KG1 (cell line): Measurements from ENCODE around the gene ZSWIM6.
"Not testable (repeated sequence)": the region's sequence is repeated elsewhere in the genome, so short reads cannot be mapped to it uniquely, and the experiment has no call there.

Source experiments
- DNase-seq: peaks from one replicate; lab custom pipeline; 2025; lab: John Stamatoyannopoulos, UW

Gene ZSWIM6

GRCh38 chr5:61363401-61364114, 31.5 kb downstream of the ZSWIM6 start:
- DNase-seq: no peak

DNA sequence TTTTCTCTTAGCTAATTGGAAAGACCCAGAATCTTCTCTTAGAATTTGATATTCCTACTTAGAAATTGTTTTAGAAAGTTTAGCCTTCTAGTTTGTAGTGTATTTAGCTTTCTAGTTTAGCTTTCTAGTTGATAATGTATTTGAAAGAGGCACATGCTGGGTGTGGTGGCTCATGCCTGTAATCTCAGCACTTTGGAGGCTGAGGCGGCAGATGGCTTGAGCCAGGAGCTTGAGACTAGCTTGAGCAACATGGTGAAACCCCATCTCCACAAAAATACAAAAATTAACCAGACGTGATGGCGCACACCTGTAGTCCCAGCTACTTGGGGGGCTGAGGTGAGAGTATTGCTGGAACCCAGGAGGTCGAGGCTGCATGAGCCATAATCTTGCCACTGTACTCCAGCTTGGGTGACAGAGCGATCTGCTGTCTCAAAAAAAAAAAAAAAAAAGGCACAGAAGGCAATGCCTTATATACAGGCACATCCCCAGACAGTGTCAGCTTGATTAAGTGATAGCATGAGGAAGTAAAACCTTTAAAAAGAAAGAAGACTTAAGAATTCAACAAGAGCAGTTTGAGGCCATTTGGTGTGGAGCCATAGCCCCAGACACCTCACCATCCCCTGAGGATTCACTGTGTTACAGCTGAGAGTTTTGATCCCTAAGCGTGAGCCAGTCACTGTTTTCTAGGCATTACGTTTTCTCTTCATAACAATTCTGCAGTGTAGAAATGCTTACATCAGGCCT, 34.6 kb downstream of the ZSWIM6 start:
- DNase-seq: no peak

DNA sequence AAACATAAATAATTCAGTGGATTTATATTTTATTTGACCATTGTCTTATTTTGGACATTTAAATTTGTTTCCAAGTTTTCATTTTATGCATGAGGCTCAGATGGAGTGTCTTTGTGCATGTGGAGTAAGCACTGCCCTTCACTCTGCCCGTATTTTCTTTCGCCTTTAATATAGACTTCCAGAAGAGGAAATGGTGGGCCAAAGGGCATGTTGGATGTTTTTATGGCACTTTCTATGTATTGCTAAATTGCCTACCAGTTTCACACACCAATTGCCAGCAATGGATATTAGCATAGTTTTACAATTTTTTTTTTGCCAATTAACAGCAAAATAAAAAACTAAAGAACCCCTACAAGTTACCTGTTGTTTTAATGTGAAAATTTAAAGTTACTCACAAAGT, 38.4 kb downstream of the ZSWIM6 start:
- no peak for DNase-seq

DNA sequence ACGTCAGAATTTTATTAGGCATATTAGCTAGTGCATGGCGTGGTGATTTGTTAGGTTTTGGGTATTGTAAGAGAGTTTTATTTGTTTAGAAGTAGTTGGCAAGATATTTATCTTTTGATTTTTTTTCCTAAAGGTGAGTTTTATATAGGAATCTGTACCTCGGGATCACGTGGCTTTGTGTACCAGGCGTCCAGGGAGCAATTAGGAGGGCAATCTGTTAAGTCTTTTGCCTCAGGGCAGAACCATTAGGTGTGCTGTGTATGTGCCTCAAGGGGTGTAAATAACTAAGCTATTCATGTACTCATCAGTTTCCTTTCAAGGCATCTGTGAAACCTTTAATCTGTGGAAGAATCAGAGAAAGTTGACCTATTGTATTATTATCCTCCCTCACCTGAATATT, 39.4 kb downstream of the ZSWIM6 start:
- no peak for DNase-seq

DNA sequence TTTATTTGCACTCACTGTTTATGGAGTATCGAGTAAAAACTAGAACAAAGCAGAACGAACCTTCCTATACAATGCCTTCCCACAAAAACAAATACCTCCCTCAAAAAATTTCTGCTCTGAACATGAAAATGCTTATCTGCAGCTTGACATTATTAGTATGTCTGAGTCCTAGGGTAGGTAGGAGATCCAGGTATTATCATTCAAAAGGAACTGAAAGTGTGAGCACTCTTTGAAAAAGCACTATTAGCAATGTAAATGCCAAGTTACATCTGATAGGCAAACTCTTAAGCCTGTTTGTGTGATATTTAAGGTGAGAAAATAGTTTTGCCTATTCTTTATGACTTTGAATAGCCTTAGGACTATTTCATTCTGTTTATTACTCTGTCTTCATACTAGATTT, 47.6 kb downstream of the ZSWIM6 start:
- DNase-seq: no peak

DNA sequence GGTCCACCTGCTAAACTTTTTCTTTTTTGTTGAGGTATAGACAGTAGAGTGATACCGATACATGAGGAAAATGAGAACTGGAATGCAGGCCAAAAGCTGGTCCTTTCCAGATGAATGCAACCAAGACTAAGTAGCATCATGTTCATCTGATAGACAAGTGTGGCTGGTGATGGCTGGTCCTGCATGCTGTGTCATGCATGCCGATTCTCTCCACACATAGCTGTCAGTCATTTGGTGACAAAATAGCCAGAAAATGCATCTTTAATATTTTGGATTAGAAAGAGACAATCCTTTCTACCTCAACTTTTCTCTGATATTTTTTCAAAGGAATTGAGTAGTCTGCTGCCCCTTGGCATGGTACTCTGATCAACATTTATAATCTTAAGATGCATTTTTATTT, 49.9 kb downstream of the ZSWIM6 start:
- DNase-seq: no peak

DNA sequence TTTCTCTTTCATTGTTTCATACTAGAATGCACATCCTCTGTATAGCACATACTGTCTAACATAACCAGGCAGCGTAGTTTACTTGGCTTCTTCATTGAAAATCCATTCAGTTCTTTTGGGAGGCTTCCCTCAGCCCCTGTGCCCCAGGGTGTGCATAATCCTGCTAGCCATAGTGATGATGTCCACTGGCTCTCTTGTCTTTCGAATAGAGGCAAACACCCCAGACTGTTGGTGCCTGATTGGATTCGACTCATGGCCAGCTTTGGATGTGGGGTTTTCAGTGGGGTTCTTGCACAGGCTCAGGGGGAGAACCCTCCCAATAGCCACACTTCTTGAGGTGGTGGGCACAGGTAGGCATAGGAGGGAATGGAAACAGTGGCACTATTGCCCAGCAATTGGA, 53.6 kb downstream of the ZSWIM6 start:
- no peak for DNase-seq

- no peak for DNase-seq
Measured at GRCh38 chr5:61386045-61386800, 54.2 kb downstream of the ZSWIM6 start.

GRCh38 chr5:61389609-61390008, 57.6 kb downstream of the ZSWIM6 start:
- DNase-seq: no peak

DNA sequence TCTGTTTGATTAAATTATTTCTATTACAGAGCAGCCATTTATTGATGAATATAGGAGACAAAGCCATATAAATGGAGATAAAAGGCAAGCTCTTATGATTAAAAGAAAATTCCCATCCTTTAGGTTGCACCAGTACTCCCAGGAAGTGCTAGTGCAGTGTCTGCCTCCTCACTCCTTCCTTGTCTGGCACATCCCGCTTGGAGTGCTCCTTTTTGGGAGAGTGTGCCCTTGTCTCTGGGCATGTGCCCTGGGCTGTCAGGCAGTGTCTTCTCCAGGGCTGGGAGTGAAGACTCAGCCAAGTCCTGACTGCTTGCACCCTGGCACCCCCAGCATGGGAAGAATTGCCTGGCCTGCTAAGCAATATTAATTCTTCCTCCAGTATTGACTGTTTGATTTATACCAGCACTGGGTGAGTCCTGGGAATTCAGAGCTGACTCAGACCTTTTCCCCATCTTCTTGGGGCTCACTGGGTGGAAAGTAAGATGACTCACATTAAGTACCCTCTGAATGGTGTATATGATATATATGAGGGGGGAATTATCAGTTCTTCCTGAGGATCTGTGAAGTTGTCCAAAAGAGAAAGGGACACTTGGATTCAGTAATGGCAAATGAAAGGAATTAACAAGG, 62.1 kb downstream of the ZSWIM6 start:
- no peak for DNase-seq

GRCh38 chr5:61394793-61395192, 62.7 kb downstream of the ZSWIM6 start:
- no peak for DNase-seq

DNA sequence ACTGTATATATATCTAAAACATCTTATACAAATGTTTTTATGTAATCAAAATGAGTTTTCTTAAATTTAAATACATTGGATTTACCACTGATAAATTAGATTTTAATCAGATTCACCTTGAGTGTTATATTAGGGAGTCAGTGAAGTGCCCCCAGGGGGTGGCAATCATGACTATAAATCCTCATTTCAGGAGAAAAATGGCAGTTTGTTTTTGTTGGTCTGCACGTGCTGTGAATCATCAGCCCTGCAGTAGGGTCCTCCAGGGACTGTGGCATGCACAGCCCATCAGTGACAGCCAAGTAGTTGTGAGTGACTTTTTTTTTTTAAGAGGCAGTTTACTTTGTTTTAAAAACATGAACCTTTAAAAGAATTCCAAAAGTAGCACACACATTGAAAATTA, 65.2 kb downstream of the ZSWIM6 start:
- no peak for DNase-seq

- DNase-seq: no peak
Measured at GRCh38 chr5:61397937-61398336, 65.9 kb downstream of the ZSWIM6 start.

- DNase-seq: no peak
Measured at GRCh38 chr5:61398440-61398839, 66.4 kb downstream of the ZSWIM6 start.

DNA sequence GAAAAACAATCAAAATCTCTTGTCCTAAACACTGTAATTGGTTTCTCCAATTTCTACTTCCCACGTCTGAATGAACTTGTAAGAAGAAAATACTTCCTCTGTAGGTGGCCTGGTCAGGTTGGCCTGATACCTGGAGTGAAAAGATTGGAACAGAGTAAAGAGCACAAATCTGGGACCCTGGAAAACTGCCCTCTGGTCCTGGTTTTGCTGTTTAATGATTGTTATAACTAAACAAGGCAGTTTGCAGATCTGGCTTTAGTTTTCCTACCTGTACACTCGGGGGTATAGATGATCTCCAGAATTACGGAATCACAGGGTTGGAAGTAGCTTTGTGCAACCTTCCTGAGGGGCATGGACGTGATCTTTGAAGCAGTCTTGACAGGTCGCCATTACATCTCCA, 67.6 kb downstream of the ZSWIM6 start:
- no peak for DNase-seq

DNA sequence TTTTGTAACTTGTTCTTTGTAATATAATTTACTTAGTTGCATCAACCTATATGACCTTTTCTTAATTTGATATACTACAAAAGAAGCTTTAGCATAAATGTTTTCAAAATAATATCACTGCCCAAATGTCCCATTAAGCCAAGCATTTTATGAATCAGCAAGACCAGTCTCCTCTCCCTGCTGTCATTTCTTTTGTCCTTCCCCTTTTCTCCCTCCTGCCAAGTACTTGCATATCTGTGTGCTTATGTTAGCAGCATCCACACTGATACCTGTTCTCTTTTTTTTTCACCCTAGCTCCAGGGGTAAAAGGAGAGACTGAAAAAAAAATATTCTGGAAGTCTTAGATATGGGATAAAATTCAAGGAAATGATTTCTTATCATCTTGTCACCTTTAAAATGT, 69.7 kb downstream of the ZSWIM6 start:
- DNase-seq: peak; percentile 5

DNA sequence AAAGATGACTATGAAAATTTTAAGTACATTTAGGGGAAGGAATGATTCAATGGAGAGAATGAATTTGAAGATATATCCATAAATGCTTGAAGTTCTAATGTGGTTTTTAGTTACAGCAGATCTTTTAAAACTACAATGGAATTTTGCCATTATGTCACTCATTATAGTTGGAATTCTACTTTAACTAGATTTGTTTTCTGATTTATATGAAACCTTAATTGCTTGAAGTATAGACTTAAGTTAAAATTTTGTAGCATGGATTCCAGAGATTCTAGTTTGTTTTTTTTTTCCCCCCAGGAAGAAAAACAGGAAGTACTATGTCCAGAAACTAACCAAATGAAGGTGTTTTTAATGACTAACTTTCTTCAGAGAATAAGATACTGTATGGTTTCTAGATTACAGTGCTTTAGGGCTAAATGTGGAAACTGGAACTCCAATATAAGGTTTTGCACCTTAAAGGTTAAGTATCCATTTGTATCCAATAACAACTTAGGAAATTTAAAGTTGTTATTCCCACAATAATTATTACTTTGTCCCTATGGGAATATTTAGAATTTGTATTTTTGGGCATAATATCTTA, 70.3 kb downstream of the ZSWIM6 start:
- no peak for DNase-seq

DNA sequence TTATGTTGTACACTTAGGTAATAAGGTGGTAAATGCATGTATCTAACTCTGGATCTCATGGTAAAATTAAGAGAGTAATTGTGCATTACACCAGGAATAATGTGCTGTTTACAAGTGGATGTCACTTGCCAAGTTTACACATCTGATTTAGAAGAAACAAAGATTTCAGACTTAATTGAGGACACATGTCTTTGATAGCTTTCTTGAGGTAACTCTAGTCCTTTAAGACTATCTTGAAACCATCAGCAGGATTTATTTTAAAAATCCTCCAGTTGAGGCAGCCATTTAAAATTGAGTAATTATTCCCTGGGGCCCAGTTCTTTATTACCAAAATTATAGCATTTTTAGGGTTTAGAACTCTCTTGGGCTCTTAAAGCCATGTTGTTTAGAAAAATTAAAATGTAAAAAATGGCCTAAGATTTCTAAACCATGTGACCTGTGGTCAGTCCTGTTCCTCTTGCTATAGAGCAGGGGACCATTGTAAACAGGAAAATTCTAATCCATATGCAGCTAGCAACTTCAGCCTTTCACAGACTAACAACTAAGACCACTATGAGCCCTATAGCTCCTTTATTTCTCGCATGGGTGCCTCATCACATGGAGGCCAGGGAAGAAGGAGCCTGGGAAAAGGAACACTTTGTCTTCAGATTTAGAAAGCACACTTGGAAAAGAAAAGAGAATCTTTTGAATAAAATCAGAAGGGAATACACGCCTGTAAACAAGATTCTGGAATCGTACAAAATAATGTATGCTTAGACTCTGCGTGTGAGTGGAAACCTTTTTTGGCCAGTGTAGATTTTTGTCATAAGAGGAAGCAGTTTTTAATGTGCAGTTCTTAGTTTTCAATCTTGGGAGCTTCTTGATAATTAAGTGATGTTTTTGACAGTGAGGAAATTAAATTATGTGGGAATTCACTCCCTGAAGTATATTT, 71.2 kb downstream of the ZSWIM6 start:
- DNase-seq: no peak

DNA sequence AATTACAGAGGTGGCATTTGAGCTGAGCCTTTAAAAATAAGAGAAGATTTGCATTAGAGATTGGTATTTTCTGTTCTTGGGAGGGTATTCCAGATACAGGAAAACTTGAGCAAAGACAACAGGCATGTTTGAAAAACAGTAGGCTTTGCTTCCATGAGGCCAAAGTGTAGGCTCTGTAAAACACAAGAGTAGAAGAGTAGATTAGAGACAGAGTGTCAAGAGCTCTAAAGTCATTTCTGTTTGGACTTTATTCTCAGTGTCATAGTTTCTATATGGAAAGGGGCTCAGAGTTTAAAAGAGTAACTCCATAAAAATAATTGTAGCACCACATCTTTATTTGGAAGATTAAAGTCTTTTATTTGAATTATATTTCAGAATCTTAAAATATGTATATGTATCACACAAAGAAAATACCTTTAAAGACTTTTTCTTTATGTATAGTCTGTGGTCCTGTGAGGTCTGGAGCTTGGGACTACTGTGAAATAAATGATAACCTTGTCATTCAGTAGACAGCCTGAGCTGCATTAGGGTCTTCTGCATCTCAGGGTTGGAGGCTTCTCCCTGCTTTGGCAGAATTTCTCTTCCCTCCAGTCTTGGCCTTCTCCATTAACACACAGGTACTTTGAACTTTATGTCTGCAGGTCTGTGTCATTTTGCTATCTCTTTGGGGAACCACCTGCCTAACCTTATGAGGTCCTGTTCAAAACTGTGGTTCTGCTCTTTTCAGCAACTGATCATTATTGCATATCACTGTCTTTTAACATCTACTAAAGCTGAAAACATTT, 73.6 kb downstream of the ZSWIM6 start:
- DNase-seq: no peak

DNA sequence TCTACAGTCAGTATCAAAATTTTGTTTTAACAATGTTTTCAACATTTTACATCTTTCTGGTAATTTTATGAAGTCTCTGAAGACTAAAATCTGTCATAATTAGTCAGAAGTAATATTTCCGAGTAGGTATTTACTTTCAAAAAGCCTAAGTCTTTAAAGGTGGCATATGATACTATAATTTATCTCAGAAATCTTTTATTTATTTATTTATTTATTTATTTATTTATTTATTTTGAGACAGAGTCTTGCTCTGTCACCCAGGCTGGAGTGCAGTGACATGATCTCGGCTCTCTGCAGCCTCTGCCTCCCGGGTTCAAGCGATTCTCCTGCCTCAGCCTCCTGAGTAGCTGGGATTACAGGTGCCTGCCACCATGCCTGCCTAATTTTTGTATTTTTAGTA, 74.4 kb downstream of the ZSWIM6 start:
- not testable (repeated sequence) for DNase-seq
